Endothelial cell of umbilical vein (primary cell): Measurements from ENCODE around the gene OPRM1. TPM values are rescaled to one million over a fixed set of nuclear protein-coding genes. Genes with fewer than 3 reads are reported as not detected.

Experiments
- BruUV-seq: library from RNA; stranded (reverse); fragments of 400-500 nt; replicated peaks from 2 replicates; lab custom pipeline; 2021; lab: Mats Ljungman, UMichigan
- CTCF ChIA-PET: fragments of 300-600, 350-600 bp; sonication (Branson Sonifier 250); formaldehyde crosslinking; loops from one replicate; lab custom pipeline; 2021; ENCODE audit warnings: antibody characterized with exemption, inconsistent platforms; lab: Charles Lee
- POLR2A ChIA-PET: fragments of 300-600, 350-600 bp; sonication (Branson Sonifier 250); formaldehyde crosslinking; loops from one replicate; lab custom pipeline; 2021; ENCODE audit warnings: antibody characterized with exemption, inconsistent platforms; lab: Charles Lee
- DNase-seq: peaks from one replicate; pipeline ENCODE4 v3.0.0-alpha.2; 2011; ENCODE audit warnings: low read depth, low spot score
- FAIRE-seq: peaks from 2 replicates; lab custom pipeline; 2011; peaks lifted over from hg19 to GRCh38; lab: Jason Lieb, UNC
- H2AFZ ChIP-seq: 2 replicates; pipeline ENCODE4 v1.6.0; 2012; ENCODE audit warnings: low read depth, low read length, control low read depth, inconsistent platforms
- H3K27ac ChIP-seq: 2 replicates; pipeline ENCODE4 v1.5.1; 2011; ENCODE audit warnings: low read depth, mild to moderate bottlenecking, control low read depth, low read length, moderate library complexity; ENCODE audit not compliant: insufficient read depth
- H3K27me3 ChIP-seq, 2 experiments: 2 replicates each; pipeline versions ENCODE4 v1.6.0 to v1.6.1; 2011; ENCODE audit warnings: low read length in 2 of 2, mixed read lengths in 1 of 2; ENCODE audit not compliant: control insufficient read depth in 2 of 2, insufficient read depth in 2 of 2
- H3K36me3 ChIP-seq, 2 experiments: 2 replicates in 1 of 2; 3 replicates in 1 of 2; pipeline ENCODE4 v1.5.1; 2011; ENCODE audit warnings: low read length in 2 of 2, mild to moderate bottlenecking in 1 of 2, moderate library complexity in 1 of 2; ENCODE audit not compliant: control insufficient read depth in 2 of 2, insufficient read depth in 2 of 2; ENCODE audit errors: extremely low read depth in 1 of 2
- H3K4me1 ChIP-seq: 3 replicates; pipeline ENCODE4 v1.5.1; 2011; ENCODE audit warnings: mild to moderate bottlenecking, low read length; ENCODE audit not compliant: control insufficient read depth, insufficient read depth; ENCODE audit errors: extremely low read depth
- H3K4me2 ChIP-seq: 2 replicates; pipeline ENCODE4 v1.6.1; 2011; ENCODE audit warnings: low read length, control low read depth, mixed read lengths; ENCODE audit not compliant: insufficient read depth
- H3K4me3 ChIP-seq, 3 experiments: fragments of 200-600 bp in 1 of 3; sonication (generic), shearing (Covaris generic) in 1 of 3; replicated peaks in 1 of 3; 2 replicates each; pipeline ENCODE4 v1.5.1; 2011 to 2016; ENCODE audit warnings: control low read depth in 3 of 3, low read length in 3 of 3, mild to moderate bottlenecking in 2 of 3, inconsistent platforms in 1 of 3, low read depth in 1 of 3, moderate library complexity in 1 of 3; ENCODE audit not compliant: insufficient read depth in 1 of 3
- H3K79me2 ChIP-seq: 2 replicates; pipeline ENCODE4 v1.6.0; 2012; ENCODE audit warnings: low read length, inconsistent platforms; ENCODE audit not compliant: control insufficient read depth, insufficient read depth
- H3K9ac ChIP-seq: replicated peaks from 2 replicates; pipeline ENCODE3; 2011; ENCODE audit warnings: low read length, control low read depth; ENCODE audit not compliant: insufficient read depth; ENCODE audit errors: extremely low read depth
- H3K9me1 ChIP-seq: replicated peaks from 3 replicates; pipeline ENCODE4 v1.6.0; 2011; ENCODE audit warnings: mild to moderate bottlenecking, low read length; ENCODE audit not compliant: control insufficient read depth, insufficient read depth; ENCODE audit errors: extremely low read depth
- H3K9me3 ChIP-seq: replicated peaks from 2 replicates; pipeline ENCODE4 v1.5.1; 2012; ENCODE audit warnings: low read length, inconsistent platforms; ENCODE audit not compliant: control insufficient read depth, insufficient read depth
- H4K20me1 ChIP-seq: replicated peaks from 2 replicates; pipeline ENCODE3; 2011; ENCODE audit warnings: mild to moderate bottlenecking, low read length; ENCODE audit not compliant: control insufficient read depth, insufficient read depth; ENCODE audit errors: extremely low read depth
- EZH2 ChIP-seq: IDR thresholded peaks from 2 replicates; pipeline ENCODE4 v1.6.1; 2012; ENCODE audit warnings: borderline replicate concordance, low read depth, mild to moderate bottlenecking, moderate library complexity, low read length, inconsistent platforms; ENCODE audit not compliant: severe bottlenecking
- FOS ChIP-seq: IDR thresholded peaks from 2 replicates; pipeline ENCODE4 v1.6.1; 2011; ENCODE audit warnings: mild to moderate bottlenecking, low read length, moderate library complexity, borderline replicate concordance; ENCODE audit not compliant: insufficient read depth
- GATA2 ChIP-seq: IDR thresholded peaks from 2 replicates; pipeline ENCODE4 v1.7.0; 2011; ENCODE audit warnings: low read depth, mild to moderate bottlenecking, moderate library complexity, mixed read lengths, low read length; ENCODE audit not compliant: insufficient read length, insufficient read depth
- JUN ChIP-seq: IDR thresholded peaks from 2 replicates; pipeline ENCODE4 v1.6.1; 2011; ENCODE audit warnings: borderline replicate concordance, low read depth; ENCODE audit not compliant: insufficient read length, insufficient read depth
- MYC ChIP-seq: IDR thresholded peaks from one replicate; pipeline ENCODE4 v1.6.1; 2011; ENCODE audit warnings: mild to moderate bottlenecking, low read depth, low read length
- POLR2A ChIP-seq: IDR thresholded peaks from 2 replicates; pipeline ENCODE4 v1.6.1; 2012; ENCODE audit warnings: low read depth, mild to moderate bottlenecking, control low read depth, low read length
- POLR2AphosphoS5 ChIP-seq: IDR thresholded peaks from 2 replicates; pipeline ENCODE4 v1.6.1; 2012; ENCODE audit warnings: low read depth, mild to moderate bottlenecking, control low read depth, low read length, moderate library complexity; ENCODE audit not compliant: insufficient read depth
- dilution Hi-C: fragments of 300-500 bp; cut with MboI; formaldehyde crosslinking; loops from one replicate; pipeline ENCODE4 v1.15.0; 2019; ENCODE audit warnings: low sequenced_read_pairs; ENCODE audit not compliant: extremely low pct_ligation_motif_present
- intact Hi-C: fragments of 100-400 bp; cut with micrococcal nuclease; formaldehyde crosslinking; loops from one replicate; pipeline ENCODE4 v1.10.0; 2022
- polyA plus RNA-seq, 4 experiments: library from polyadenylated mRNA; depleted of rRNA in 3 of 4; stranded (reverse) in 3 of 4; unstranded in 1 of 4; fragments of >200 nt; gene quantifications; 2 replicates each; pipeline versions ENCODE4 v1.2.1 to v1.2.3, GENCODE V29; 2011 to 2012; ENCODE audit warnings: missing spikeins in 1 of 4
- total RNA-seq: library from RNA; stranded (reverse); gene quantifications from 2 replicates; pipeline ENCODE4 v1.2.3, GENCODE V29; 2021
- TF ChIP-seq, protein P1 (sequence below), 2 donors: IDR thresholded peaks; 1 replicate in 1 of 2; 2 replicates in 1 of 2; pipeline ENCODE4 v1.5.1; 2011; ENCODE audit warnings: low read length in 2 of 2, mild to moderate bottlenecking in 2 of 2, moderate library complexity in 2 of 2, control low read depth in 1 of 2, inconsistent platforms in 1 of 2, low read depth in 1 of 2; ENCODE audit not compliant: insufficient read depth in 1 of 2; ENCODE audit errors: extremely low read depth in 1 of 2
- TF ChIP-seq, protein P2 (sequence below): IDR thresholded peaks from 2 replicates; pipeline ENCODE4 v1.6.1; 2011; ENCODE audit not compliant: insufficient read depth, insufficient read length

OPRM1 gene
- total and polyA plus RNA-seq, 2 donors (not counting 3 experiments of a cell fraction or from before 2014, with no cell fraction given): not detected

DNA sequence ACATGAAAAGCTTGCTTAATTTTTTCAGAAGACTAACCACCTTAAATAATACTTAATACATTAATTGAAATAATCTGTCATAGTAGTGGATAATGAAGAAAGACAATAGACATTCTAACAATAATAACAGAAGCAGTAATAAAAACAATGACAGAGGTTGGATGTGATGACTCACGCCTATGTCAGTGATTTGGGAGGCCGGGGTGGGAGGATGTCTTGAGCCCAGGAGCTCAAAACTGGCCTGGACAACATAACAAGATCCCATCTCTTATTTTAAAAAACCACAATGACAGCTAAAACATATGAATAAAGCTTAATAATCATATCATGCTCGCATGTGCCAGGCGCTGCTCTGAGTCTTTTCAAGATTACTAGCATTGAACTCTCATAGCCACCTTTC is 212.1 kb downstream of the OPRM1 start:
- dilution Hi-C loops (no loop called here), intact Hi-C loops (no loop called here)
- Histone ChIP-seq H3K27ac (no peak overlapping the region), H3K36me3 (no peaks in the 10 kb centered on the region), H3K4me3 (no peak overlapping the region), H3K4me2 (no peak overlapping the region), H3K27me3 (peaks cover 0 to 3% of the 10 kb centered on the region in 2 experiments), H3K9me3 (no peaks in the 10 kb centered on the region), H2AFZ (no peak overlapping the region), H3K79me2 (no peaks in the 10 kb centered on the region), H4K20me1 (no peaks in the 10 kb centered on the region), H3K9me1 (no peaks in the 10 kb centered on the region), H3K9ac (no peak overlapping the region), H3K4me1 (peaks cover 4% of the 10 kb centered on the region)
- ChIA-PET CTCF (no interaction called here), POLR2A (no interaction called here)
- FAIRE-seq (peak; percentile 15), DNase-seq (no peak)
- peak; percentile 17 for TF ChIP-seq FOS
- TF ChIP-seq, protein P1, sequence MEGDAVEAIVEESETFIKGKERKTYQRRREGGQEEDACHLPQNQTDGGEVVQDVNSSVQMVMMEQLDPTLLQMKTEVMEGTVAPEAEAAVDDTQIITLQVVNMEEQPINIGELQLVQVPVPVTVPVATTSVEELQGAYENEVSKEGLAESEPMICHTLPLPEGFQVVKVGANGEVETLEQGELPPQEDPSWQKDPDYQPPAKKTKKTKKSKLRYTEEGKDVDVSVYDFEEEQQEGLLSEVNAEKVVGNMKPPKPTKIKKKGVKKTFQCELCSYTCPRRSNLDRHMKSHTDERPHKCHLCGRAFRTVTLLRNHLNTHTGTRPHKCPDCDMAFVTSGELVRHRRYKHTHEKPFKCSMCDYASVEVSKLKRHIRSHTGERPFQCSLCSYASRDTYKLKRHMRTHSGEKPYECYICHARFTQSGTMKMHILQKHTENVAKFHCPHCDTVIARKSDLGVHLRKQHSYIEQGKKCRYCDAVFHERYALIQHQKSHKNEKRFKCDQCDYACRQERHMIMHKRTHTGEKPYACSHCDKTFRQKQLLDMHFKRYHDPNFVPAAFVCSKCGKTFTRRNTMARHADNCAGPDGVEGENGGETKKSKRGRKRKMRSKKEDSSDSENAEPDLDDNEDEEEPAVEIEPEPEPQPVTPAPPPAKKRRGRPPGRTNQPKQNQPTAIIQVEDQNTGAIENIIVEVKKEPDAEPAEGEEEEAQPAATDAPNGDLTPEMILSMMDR (IDR thresholded peaks at IDR 0.05; ENCODE audit: extremely low read depth in 1 of 2, insufficient read depth in 1 of 2, low read depth in 1 of 2, low read length in 2 of 2): no peak
- TF ChIP-seq POLR2A: no peak
- peak; percentile 46 for TF ChIP-seq JUN
- no TSS peak for BruUV-seq

DNA sequence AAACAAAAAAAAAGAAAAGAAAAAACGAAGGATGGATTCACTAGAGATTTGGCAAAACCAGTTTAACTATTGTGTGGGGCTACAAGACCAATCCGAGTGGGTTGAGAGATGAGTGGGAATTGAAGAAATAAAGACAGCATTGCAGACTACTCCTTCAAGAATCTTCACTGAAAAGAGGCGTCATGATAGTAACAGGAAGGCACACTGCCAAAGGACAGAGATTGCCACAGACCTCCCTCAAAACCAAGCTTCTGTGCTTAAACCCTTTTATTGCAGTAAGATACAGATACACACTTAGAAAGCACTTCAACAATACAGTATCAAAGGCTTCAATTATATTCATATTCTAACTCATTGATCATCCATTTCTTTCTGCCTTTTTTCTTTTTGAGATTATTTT is 213.6 kb downstream of the OPRM1 start:
- Histone ChIP-seq H3K4me2 (no peak overlapping the region), H3K36me3 (no peaks in the 10 kb centered on the region), H3K9ac (no peak overlapping the region), H3K9me1 (no peaks in the 10 kb centered on the region), H3K9me3 (no peaks in the 10 kb centered on the region), H4K20me1 (no peaks in the 10 kb centered on the region), H3K79me2 (no peaks in the 10 kb centered on the region), H3K4me3 (no peak overlapping the region), H3K27me3 (peaks cover 0 to 3% of the 10 kb centered on the region in 2 experiments), H3K4me1 (peaks cover 4% of the 10 kb centered on the region), H2AFZ (no peak overlapping the region), H3K27ac (no peak overlapping the region)
- dilution Hi-C loops (no loop called here), intact Hi-C loops (no loop called here)
- FAIRE-seq (no peak), DNase-seq (no peak)
- POLR2A ChIA-PET: no interaction called here
- TF ChIP-seq GATA2 (no peak), POLR2AphosphoS5 (no peak), FOS (no peak), JUN (no peak), EZH2 (no peak), POLR2A (no peak), MYC (no peak)
- TF ChIP-seq, protein P1 (IDR thresholded peaks at IDR 0.05; ENCODE audit: extremely low read depth in 1 of 2, insufficient read depth in 1 of 2, low read depth in 1 of 2, low read length in 2 of 2): no peak
- TF ChIP-seq, protein P2, sequence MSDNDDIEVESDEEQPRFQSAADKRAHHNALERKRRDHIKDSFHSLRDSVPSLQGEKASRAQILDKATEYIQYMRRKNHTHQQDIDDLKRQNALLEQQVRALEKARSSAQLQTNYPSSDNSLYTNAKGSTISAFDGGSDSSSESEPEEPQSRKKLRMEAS: no peak
- no TSS peak for BruUV-seq
- CTCF ChIA-PET: interaction anchor here (1.4 kb wide), 1 partner anchor 24 kb away, joined by 3 read pairs; no protein-coding TSS in a partner anchor
